MCF 10A (cell line): Measurements from ENCODE around the gene LYPD6. TPM values are rescaled to one million over a fixed set of nuclear protein-coding genes. Genes with fewer than 3 reads are reported as not detected.

Source experiments
- BruUV-seq: library from RNA; stranded (reverse); fragments of 400-500 nt; replicated peaks from 2 replicates; lab custom pipeline; 2021; lab: Mats Ljungman, UMichigan
- CTCF ChIA-PET: fragments of 300-600 bp; sonication (Branson Sonifier 250); formaldehyde crosslinking; extraction: SDS; loops from one replicate; lab custom pipeline; 2021; ENCODE audit warnings: antibody characterized with exemption, inconsistent platforms; lab: Yijun Ruan, JAX
- POLR2A ChIA-PET: fragments of 300-600, 350-650 bp; sonication (Branson Sonifier 250); formaldehyde crosslinking; extraction: SDS; loops from one replicate; lab custom pipeline; 2020; ENCODE audit warnings: antibody characterized with exemption, inconsistent platforms; lab: Yijun Ruan, JAX
- DNase-seq: peaks from one replicate; pipeline ENCODE4 v3.0.0-alpha.2; 2018; ENCODE audit not compliant: unreplicated experiment
- H3K27ac Mint-ChIP-seq: one replicate; pipeline ENCODE4 v1.8.0; 2022; ENCODE audit warnings: mild to moderate bottlenecking, low read depth, mixed read lengths; ENCODE audit not compliant: unreplicated experiment
- H3K27me3 Mint-ChIP-seq: one replicate; pipeline ENCODE4 v1.8.0; 2022; ENCODE audit warnings: mixed read lengths; ENCODE audit not compliant: insufficient read depth, unreplicated experiment
- H3K36me3 Mint-ChIP-seq: one replicate; pipeline ENCODE4 v1.8.0; 2022; ENCODE audit warnings: mild to moderate bottlenecking, moderate library complexity, mixed read lengths; ENCODE audit not compliant: insufficient read depth, unreplicated experiment
- H3K4me1 Mint-ChIP-seq: one replicate; pipeline ENCODE4 v1.8.0; 2022; ENCODE audit warnings: mixed read lengths; ENCODE audit not compliant: insufficient read depth, unreplicated experiment
- H3K4me3 Mint-ChIP-seq: one replicate; pipeline ENCODE4 v1.8.0; 2022; ENCODE audit warnings: mild to moderate bottlenecking, moderate library complexity, mixed read lengths; ENCODE audit not compliant: unreplicated experiment
- H3K9me3 Mint-ChIP-seq: one replicate; pipeline ENCODE4 v1.8.0; 2022; ENCODE audit warnings: mixed read lengths; ENCODE audit not compliant: unreplicated experiment
- CTCF ChIP-seq: fragments of 200-600 bp; IDR thresholded peaks from one replicate; pipeline ENCODE4 v1.8.0; 2022; ENCODE audit warnings: antibody characterized with exemption, mild to moderate bottlenecking; ENCODE audit not compliant: unreplicated experiment
- intact Hi-C: fragments of 100-400 bp; cut with micrococcal nuclease; formaldehyde crosslinking; loops from 2 replicates; pipeline ENCODE4 v1.14.1; 2022
- total RNA-seq: library from RNA; stranded (reverse); gene quantifications from 2 replicates; pipeline ENCODE4 v1.2.3, GENCODE V29; 2022

LYPD6 gene
- total RNA-seq, 1 experiment from 2014 or later, result 3.2 TPM

DNA sequence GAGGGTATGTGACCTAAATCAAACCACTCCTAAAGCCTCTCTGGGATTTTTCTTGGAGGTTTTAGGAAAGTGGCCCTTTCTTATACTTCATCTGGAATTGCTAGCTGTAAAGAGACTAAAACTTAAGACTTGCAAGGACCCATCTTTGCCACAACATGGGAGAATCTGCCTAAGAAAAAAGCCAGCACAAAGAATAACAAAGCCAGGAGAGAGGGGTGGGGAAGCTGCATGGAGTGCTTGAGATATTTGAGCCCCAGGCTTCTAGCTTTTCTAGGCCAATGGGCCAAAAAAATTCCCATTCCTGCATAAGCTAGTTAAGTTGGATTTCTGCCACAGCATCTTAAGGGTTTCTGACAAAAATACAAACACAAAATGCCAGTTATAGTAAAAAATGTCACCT is 38.5 kb upstream of the LYPD6 start:
- POLR2A ChIA-PET, result interaction anchor here (1.4 kb wide), 1 partner anchor 9 kb away, joined by 3 read pairs; no protein-coding TSS in a partner anchor
- no peaks in the 10 kb centered on the region for H3K9me3 Mint-ChIP-seq
- peaks cover 12% of the 10 kb centered on the region for H3K27me3 Mint-ChIP-seq
- BruUV-seq, result no TSS peak
- intact Hi-C loops, result no loop called here
- H3K27ac Mint-ChIP-seq, result no peak overlapping the region
- no peak for DNase-seq
- TF ChIP-seq CTCF, result no peak
- no peak overlapping the region for H3K4me3 Mint-ChIP-seq
- no peaks in the 10 kb centered on the region for H3K36me3 Mint-ChIP-seq
- no peaks in the 10 kb centered on the region for H3K4me1 Mint-ChIP-seq
- CTCF ChIA-PET, result interaction anchor here (1.2 kb wide), 1 partner anchor 21 kb away, joined by 3 read pairs; no protein-coding TSS in a partner anchor

DNA sequence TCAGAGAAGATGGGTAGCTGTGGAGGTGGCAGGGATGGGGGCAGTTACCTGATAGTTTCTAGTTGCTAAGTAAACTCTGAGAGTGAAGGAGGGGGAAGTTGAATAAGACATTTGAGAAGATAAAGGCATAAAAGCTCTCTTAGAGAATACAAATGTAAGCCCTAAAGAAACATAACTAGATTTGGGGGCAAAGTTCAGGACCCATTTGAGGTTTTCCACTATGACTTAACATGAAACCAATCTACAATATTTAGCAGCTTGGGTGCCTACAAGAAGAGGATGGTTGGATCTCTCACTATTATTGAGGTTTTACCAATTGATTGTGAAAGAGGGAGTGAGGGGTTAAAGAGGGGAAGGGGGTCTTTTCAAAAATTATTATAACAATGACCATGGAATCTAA is 34.4 kb upstream of the LYPD6 start:
- Mint-ChIP-seq H3K4me1 (no peaks in the 10 kb centered on the region), H3K27ac (no peak overlapping the region), H3K9me3 (no peaks in the 10 kb centered on the region), H3K36me3 (no peaks in the 10 kb centered on the region), H3K27me3 (no peaks in the 10 kb centered on the region), H3K4me3 (no peak overlapping the region)
- ChIA-PET POLR2A (no interaction called here), CTCF (no interaction called here)
- no peak for DNase-seq
- TF ChIP-seq CTCF, result no peak
- intact Hi-C loops, result no loop called here
- no TSS peak for BruUV-seq

GRCh38 chr2:149307014-149307413 is 23.4 kb upstream of the LYPD6 start:
- TF ChIP-seq CTCF, result no peak
- no peak overlapping the region for H3K27ac Mint-ChIP-seq
- H3K4me3 Mint-ChIP-seq, result no peak overlapping the region
- POLR2A ChIA-PET, result no interaction called here
- BruUV-seq, result no TSS peak
- H3K36me3 Mint-ChIP-seq, result no peaks in the 10 kb centered on the region
- H3K27me3 Mint-ChIP-seq, result peaks cover 22% of the 10 kb centered on the region
- DNase-seq, result no peak
- no peaks in the 10 kb centered on the region for H3K9me3 Mint-ChIP-seq
- no peaks in the 10 kb centered on the region for H3K4me1 Mint-ChIP-seq
- intact Hi-C loops, result no loop called here
- CTCF ChIA-PET, result no interaction called here

GRCh38 chr2:149310349-149310748 is 20.0 kb upstream of the LYPD6 start:
- Mint-ChIP-seq H3K9me3 (no peaks in the 10 kb centered on the region), H3K4me1 (peaks cover 9% of the 10 kb centered on the region), H3K36me3 (no peaks in the 10 kb centered on the region), H3K27me3 (peaks cover 22% of the 10 kb centered on the region), H3K4me3 (no peak overlapping the region), H3K27ac (no peak overlapping the region)
- no peak for DNase-seq
- POLR2A ChIA-PET, result no interaction called here
- BruUV-seq, result no TSS peak
- no peak for TF ChIP-seq CTCF
- intact Hi-C loops, result loop anchor here (5.0 to 10.0 kb wide), 3 partner anchors 174 to 252 kb away; no protein-coding TSS in a partner anchor
- CTCF ChIA-PET, result interaction anchor here (0.7 to 7.2 kb wide), 3 partner anchors 9 to 293 kb away, joined by 3 to 81 read pairs (median 6); no protein-coding TSS in a partner anchor
